OCI-LY7 (cell line): ENCODE results near the gene KIT. TPM values are rescaled to one million over a fixed set of nuclear protein-coding genes. Genes with fewer than 3 reads are reported as not detected.

ENCODE experiments used
- BruUV-seq: library from RNA; stranded (reverse); fragments of 400-500 nt; replicated peaks from 2 replicates; lab custom pipeline; 2021; lab: Mats Ljungman, UMichigan
- CTCF ChIA-PET: fragments of 300-600 bp; sonication (Branson Sonifier 250); formaldehyde crosslinking; loops from one replicate; lab custom pipeline; 2022; ENCODE audit warnings: antibody characterized with exemption; ENCODE audit not compliant: unreplicated experiment; lab: Charles Lee
- POLR2A ChIA-PET: fragments of 300-600 bp; sonication (Branson Sonifier 250); formaldehyde crosslinking; loops from one replicate; lab custom pipeline; 2022; ENCODE audit warnings: antibody characterized with exemption; lab: Charles Lee
- DNase-seq: peaks from one replicate; pipeline ENCODE4 v3.0.0-alpha.2; 2015; ENCODE audit warnings: low spot score
- H2AFZ ChIP-seq: fragments of 200-600 bp; sonication (generic), shearing (Covaris generic); 2 replicates; pipeline ENCODE4 v1.6.1; 2014; ENCODE audit warnings: mild to moderate bottlenecking, antibody characterized with exemption, low read length, moderate library complexity
- H3K27ac ChIP-seq: fragments of 200-600 bp; sonication (generic); 2 replicates; pipeline ENCODE4 v1.5.1; 2014; ENCODE audit warnings: mixed run types, low read depth, mild to moderate bottlenecking, moderate library complexity, low read length, inconsistent platforms; ENCODE audit not compliant: poor library complexity, severe bottlenecking
- H3K36me3 ChIP-seq: fragments of 200-600 bp; sonication (generic); 2 replicates; pipeline ENCODE4 v1.6.1; 2014; ENCODE audit warnings: mild to moderate bottlenecking, antibody characterized with exemption, low read length, moderate library complexity, mixed read lengths; ENCODE audit not compliant: insufficient read depth
- H3K4me1 ChIP-seq: fragments of 200-600 bp; sonication (generic); 2 replicates; pipeline ENCODE4 v1.5.1; 2014; ENCODE audit warnings: mild to moderate bottlenecking, low read length; ENCODE audit not compliant: insufficient read depth, poor library complexity, severe bottlenecking
- H3K4me2 ChIP-seq: fragments of 200-600 bp; sonication (generic); 2 replicates; pipeline ENCODE4 v1.6.1; 2014; ENCODE audit warnings: mild to moderate bottlenecking, low read length
- H3K4me3 ChIP-seq: fragments of 200-600 bp; sonication (generic); 2 replicates; pipeline ENCODE4 v1.5.1; 2014; ENCODE audit warnings: mild to moderate bottlenecking, low read depth, low read length; ENCODE audit not compliant: poor library complexity, severe bottlenecking
- H3K79me2 ChIP-seq: fragments of 200-600 bp; sonication (generic); 2 replicates; pipeline ENCODE4 v1.6.1; 2016; ENCODE audit warnings: low read depth, mild to moderate bottlenecking, low read length, moderate library complexity, mixed read lengths; ENCODE audit not compliant: insufficient read depth
- H3K9me2 ChIP-seq: fragments of 200-600 bp; sonication (generic); 2 replicates; pipeline ENCODE4 v1.6.1; 2016; ENCODE audit warnings: mild to moderate bottlenecking, low read length, mixed read lengths; ENCODE audit not compliant: insufficient read depth
- H3K9me3 ChIP-seq: fragments of 200-600 bp; sonication (generic); 2 replicates; pipeline ENCODE4 v1.6.1; 2014; ENCODE audit warnings: mild to moderate bottlenecking, mixed run types, low read length, mixed read lengths
- H4K20me1 ChIP-seq: fragments of 200-600 bp; sonication (generic); 2 replicates; pipeline ENCODE4 v1.6.1; 2014; ENCODE audit warnings: mild to moderate bottlenecking, antibody characterized with exemption, low read length, moderate library complexity, mixed read lengths; ENCODE audit not compliant: insufficient read depth
- EZH2phosphoT487 ChIP-seq: fragments of 200-600 bp; sonication (generic); IDR thresholded peaks from 2 replicates; pipeline ENCODE4 v1.6.1; 2018; ENCODE audit warnings: low read depth, borderline replicate concordance, mild to moderate bottlenecking, mixed run types, antibody characterized with exemption, low read length, moderate library complexity, mixed read lengths
- intact Hi-C: fragments of 100-400 bp; cut with micrococcal nuclease; formaldehyde crosslinking; loops from one replicate; pipeline ENCODE4 v1.10.0; 2022; ENCODE audit not compliant: unreplicated experiment
- total RNA-seq, 2 experiments: library from RNA; depleted of rRNA in 1 of 2; stranded (reverse); fragments of >200 nt in 1 of 2; shearing (Covaris generic) in 1 of 2; gene quantifications; 2 replicates each; pipeline ENCODE4 v1.2.3, GENCODE V29; 2014 to 2022
- TF ChIP-seq, protein P1 (sequence below): fragments of 200-600 bp; sonication (generic); conservative IDR thresholded peaks from 2 replicates; pipeline ENCODE4 v1.5.1; 2014; ENCODE audit warnings: mild to moderate bottlenecking, antibody characterized with exemption, low read length, moderate library complexity, mixed read lengths

Gene KIT
- total RNA-seq, 2 experiments from 2014 or later, result not detected

DNA sequence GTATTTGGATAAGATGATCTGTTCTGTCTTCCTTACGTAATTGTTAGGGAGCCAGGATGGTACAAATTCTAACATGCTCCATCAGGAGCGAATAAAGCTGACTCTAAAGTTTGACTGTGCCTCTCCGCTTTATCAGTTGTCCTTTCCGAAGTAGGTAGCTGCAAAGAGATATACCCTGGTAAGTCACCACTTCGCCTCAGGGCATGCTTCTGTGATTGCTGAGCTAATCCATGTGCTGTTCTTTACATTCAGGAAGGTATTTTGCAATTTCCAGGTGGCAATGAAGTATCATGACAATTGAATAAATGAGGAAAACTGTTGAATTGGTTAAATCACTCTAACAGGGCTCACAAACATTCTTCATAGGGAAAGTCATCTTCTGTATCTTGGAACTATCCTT lies 38.9 kb downstream of the KIT start:
- no peak for TF ChIP-seq EZH2phosphoT487
- TF ChIP-seq, protein P1, sequence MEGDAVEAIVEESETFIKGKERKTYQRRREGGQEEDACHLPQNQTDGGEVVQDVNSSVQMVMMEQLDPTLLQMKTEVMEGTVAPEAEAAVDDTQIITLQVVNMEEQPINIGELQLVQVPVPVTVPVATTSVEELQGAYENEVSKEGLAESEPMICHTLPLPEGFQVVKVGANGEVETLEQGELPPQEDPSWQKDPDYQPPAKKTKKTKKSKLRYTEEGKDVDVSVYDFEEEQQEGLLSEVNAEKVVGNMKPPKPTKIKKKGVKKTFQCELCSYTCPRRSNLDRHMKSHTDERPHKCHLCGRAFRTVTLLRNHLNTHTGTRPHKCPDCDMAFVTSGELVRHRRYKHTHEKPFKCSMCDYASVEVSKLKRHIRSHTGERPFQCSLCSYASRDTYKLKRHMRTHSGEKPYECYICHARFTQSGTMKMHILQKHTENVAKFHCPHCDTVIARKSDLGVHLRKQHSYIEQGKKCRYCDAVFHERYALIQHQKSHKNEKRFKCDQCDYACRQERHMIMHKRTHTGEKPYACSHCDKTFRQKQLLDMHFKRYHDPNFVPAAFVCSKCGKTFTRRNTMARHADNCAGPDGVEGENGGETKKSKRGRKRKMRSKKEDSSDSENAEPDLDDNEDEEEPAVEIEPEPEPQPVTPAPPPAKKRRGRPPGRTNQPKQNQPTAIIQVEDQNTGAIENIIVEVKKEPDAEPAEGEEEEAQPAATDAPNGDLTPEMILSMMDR, result no peak
- Histone ChIP-seq H3K79me2 (no peaks in the 10 kb centered on the region), H3K4me3 (no peak overlapping the region), H3K27ac (no peak overlapping the region), H3K9me2 (no peaks in the 10 kb centered on the region), H3K9me3 (no peaks in the 10 kb centered on the region), H3K36me3 (no peaks in the 10 kb centered on the region), H3K4me2 (no peak overlapping the region), H2AFZ (no peak overlapping the region), H4K20me1 (no peaks in the 10 kb centered on the region), H3K4me1 (no peaks in the 10 kb centered on the region)
- DNase-seq, result no peak
- no TSS peak for BruUV-seq
- ChIA-PET CTCF (no interaction called here), POLR2A (no interaction called here)
- intact Hi-C loops, result no loop called here

DNA sequence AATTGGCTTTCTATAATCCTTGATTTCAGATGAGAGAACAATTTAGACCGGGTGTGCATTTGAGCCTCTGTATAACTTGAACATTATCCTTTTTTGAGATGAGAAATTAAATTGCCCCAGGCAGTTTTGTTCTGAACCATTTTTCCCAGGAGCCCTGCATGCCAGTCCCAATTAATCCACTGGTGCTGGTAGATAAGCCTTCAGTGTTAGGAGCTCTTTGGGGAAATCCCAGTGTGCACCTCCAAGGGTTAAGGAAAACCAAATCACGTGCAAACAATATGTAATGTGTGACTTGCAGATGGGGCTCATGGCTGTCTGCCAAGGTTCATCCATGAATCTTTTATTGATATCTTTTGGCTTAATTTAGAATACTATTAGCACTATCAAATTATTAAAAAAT lies 43.2 kb downstream of the KIT start:
- Histone ChIP-seq H3K9me2 (no peaks in the 10 kb centered on the region), H3K4me2 (no peak overlapping the region), H2AFZ (no peak overlapping the region), H3K27ac (no peak overlapping the region), H4K20me1 (no peaks in the 10 kb centered on the region), H3K4me1 (no peaks in the 10 kb centered on the region), H3K9me3 (no peaks in the 10 kb centered on the region), H3K79me2 (no peaks in the 10 kb centered on the region), H3K4me3 (no peak overlapping the region), H3K36me3 (no peaks in the 10 kb centered on the region)
- BruUV-seq, result no TSS peak
- CTCF ChIA-PET, result no interaction called here
- POLR2A ChIA-PET, result no interaction called here
- no peak for TF ChIP-seq EZH2phosphoT487
- TF ChIP-seq, protein P1, result no peak
- intact Hi-C loops, result no loop called here
- no peak for DNase-seq

DNA sequence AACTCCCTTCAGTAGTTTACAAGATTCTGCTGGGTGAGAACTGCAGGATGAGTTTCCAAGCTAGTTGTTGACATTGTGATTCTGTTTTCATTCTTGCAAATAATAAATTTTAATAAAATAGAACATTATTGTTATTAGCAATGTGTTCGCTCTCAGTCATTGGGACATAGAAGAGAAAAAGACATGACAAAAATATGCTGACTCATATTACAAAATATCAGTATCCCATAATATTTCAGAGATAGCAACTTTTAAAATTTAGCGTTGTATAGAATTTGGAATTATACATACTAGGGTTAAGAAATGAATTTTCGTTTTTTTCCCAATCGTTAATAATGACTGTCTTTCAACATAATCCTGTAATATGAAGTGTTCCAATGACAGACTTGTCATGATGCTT lies 45.4 kb downstream of the KIT start:
- H3K9me2 ChIP-seq, result no peaks in the 10 kb centered on the region
- ChIA-PET POLR2A (interaction anchor here (0.6 to 0.7 kb wide), 2 partner anchors 443 to 874 kb away, joined by 3 to 7 read pairs; no protein-coding TSS in a partner anchor), CTCF (no interaction called here)
- no TSS peak for BruUV-seq
- TF ChIP-seq, protein P1, result no peak
- TF ChIP-seq EZH2phosphoT487, result no peak
- no peaks in the 10 kb centered on the region for H3K36me3 ChIP-seq
- H3K4me1 ChIP-seq, result no peaks in the 10 kb centered on the region
- no peaks in the 10 kb centered on the region for H3K79me2 ChIP-seq
- H2AFZ ChIP-seq, result no peak overlapping the region
- no peak overlapping the region for H3K4me3 ChIP-seq
- intact Hi-C loops, result no loop called here
- no peak overlapping the region for H3K4me2 ChIP-seq
- no peak for DNase-seq
- H3K27ac ChIP-seq, result no peak overlapping the region
- H4K20me1 ChIP-seq, result no peaks in the 10 kb centered on the region
- no peaks in the 10 kb centered on the region for H3K9me3 ChIP-seq
